Aorta (tissue), 5 donors: ENCODE results near the gene AREL1. TPM values are rescaled to one million over a fixed set of nuclear protein-coding genes. Genes with fewer than 3 reads are reported as not detected.
A peak's percentile ranks its signal among the peaks of the same experiment; 100 is the strongest.

ENCODE experiments used
- ATAC-seq: fragments of 200-7000 bp; cut with Tn5 transposase; one replicate; pipeline ENCODE4 v1.9.1; 2022; ENCODE audit warnings: moderate library complexity; ENCODE audit not compliant: low FRiP score
- DNase-seq, 2 donors: peaks; one replicate each; pipeline ENCODE4 v3.0.0-alpha.2; 2020
- H3K27ac ChIP-seq, 2 donors: one replicate each; pipeline ENCODE4 v1.5.1; 2013; ENCODE audit warnings: low read length in 2 of 2, mild to moderate bottlenecking in 2 of 2, moderate library complexity in 2 of 2, control low read depth in 1 of 2, inconsistent platforms in 1 of 2, low read depth in 1 of 2
- H3K27me3 ChIP-seq, 2 donors: one replicate each; pipeline ENCODE4 v1.6.1; 2013; ENCODE audit warnings: control low read depth in 1 of 2, low read length in 1 of 2, mild to moderate bottlenecking in 1 of 2, moderate library complexity in 1 of 2; ENCODE audit not compliant: insufficient read depth in 2 of 2, control insufficient read depth in 1 of 2
- H3K36me3 ChIP-seq, 2 donors: one replicate each; pipeline ENCODE4 v1.6.1; 2013; ENCODE audit warnings: control low read depth in 1 of 2, low read length in 1 of 2, mild to moderate bottlenecking in 1 of 2; ENCODE audit not compliant: insufficient read depth in 2 of 2, control insufficient read depth in 1 of 2
- H3K4me1 ChIP-seq, 2 donors: one replicate each; pipeline ENCODE4 v1.6.1; 2013; ENCODE audit warnings: low read length in 2 of 2, control low read depth in 1 of 2, mild to moderate bottlenecking in 1 of 2, moderate library complexity in 1 of 2; ENCODE audit not compliant: insufficient read depth in 2 of 2, control insufficient read depth in 1 of 2
- H3K4me3 ChIP-seq, 2 donors: one replicate each; pipeline ENCODE4 v1.5.1; 2013; ENCODE audit warnings: low read length in 2 of 2, control low read depth in 1 of 2, mild to moderate bottlenecking in 1 of 2
- H3K9me3 ChIP-seq: one replicate; pipeline ENCODE4 v1.6.1; 2013; ENCODE audit warnings: mild to moderate bottlenecking, low read length; ENCODE audit not compliant: control insufficient read depth
- WGBS, 2 donors: extraction: QIAGEN DNeasy Blood & Tissue Kit; methylation state at CpG; one replicate each; pipeline ENCODE4 v1.1.7; 2013; 5-methylcytosine and 5-hydroxymethylcytosine counted together
- intact Hi-C, 2 donors: fragments of 100-400 bp; cut with DNase I; formaldehyde crosslinking; loops; one replicate each; pipeline versions ENCODE4 v1.14.2 to v1.15.0; 2022
- polyA plus RNA-seq, 2 donors: library from polyadenylated mRNA; stranded (reverse); fragments of 200-250 nt; gene quantifications; one replicate each; pipeline ENCODE4 v1.2.3, GENCODE V29; 2013
- total RNA-seq, 2 donors: library from RNA; stranded (reverse); fragmentation: NEBNext Ultra II Directional; extraction: Animal tissue kit (Norgen Biotek cat#: 25700); gene quantifications; one replicate each; pipeline ENCODE4 v1.2.1, GENCODE V29; 2021
- donor health status: healthy with polysubstance abuse.
- donor health status: Bipolar disorder and iron deficiency.
- donor health status: DM: no; HTN: no; CAD: no.
- donor health status: DM: no; HTN: no; CAD: no.
- donor health status: DM: yes; HTN: yes; CAD: no.

Gene AREL1
- total and polyA plus RNA-seq, 4 donors: 3.9 to 35.7 (median 21.9) TPM

DNA sequence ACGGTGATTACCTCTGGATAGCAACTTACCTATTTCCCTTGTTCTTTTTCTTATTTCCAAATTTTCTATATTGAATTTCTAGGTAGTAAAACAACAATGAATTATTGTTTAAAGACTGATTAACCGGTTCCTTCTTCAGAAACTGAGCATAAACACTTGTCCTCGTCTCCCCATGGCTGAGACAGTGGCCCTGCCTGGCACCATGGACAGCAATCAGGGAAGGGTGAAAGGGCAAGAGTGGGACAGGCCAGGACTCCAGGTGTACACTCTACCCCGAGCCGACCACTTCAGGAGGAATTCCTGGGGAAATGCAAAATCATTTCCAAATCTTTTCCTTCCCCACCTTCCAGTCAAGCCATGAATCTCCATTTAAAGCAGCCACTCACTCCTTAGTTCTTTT is 52.0 kb downstream of the AREL1 start:
- H3K27ac ChIP-seq: peak overlapping the region; percentile 87 to 89
- H3K27me3 ChIP-seq: no peaks in the 10 kb centered on the region
- peaks cover 5 to 26% of the 10 kb centered on the region in 2 donors for H3K4me1 ChIP-seq
- H3K4me3 ChIP-seq: no peak overlapping the region
- H3K9me3 ChIP-seq: no peaks in the 10 kb centered on the region
- DNase-seq (peak in 1 of 2 donors; percentile 55), ATAC-seq (no peak)
- intact Hi-C loops: no loop called here
- peaks cover 0 to 3% of the 10 kb centered on the region in 2 donors for H3K36me3 ChIP-seq
- 76 to 79% methylated on average over 5 of the region's 5 CpGs for WGBS, 2 donors

DNA sequence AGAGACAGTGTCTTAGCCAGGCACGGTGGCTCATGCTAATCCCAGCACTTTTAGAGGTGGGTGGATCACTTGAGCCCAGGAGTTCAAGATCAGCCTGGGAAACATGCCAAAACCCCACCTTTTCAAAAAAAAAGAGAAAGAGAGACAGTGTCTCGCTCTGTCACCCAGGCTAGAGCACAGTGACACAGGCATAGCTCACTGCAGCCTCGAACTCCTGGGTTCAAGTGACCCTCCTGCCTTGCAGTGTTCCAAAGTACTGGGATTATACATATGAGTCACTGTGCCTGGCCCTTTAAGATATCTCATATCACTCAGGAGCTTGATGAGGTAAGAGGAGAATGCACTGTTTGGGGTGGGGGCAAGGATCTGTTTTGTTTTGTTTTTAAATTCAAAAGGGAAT is 52.7 kb downstream of the AREL1 start:
- Histone ChIP-seq H3K9me3 (no peaks in the 10 kb centered on the region), H3K27ac (peak overlapping the region; percentile 72 to 80), H3K4me3 (no peak overlapping the region), H3K36me3 (peaks cover 0 to 3% of the 10 kb centered on the region in 2 donors), H3K27me3 (no peaks in the 10 kb centered on the region), H3K4me1 (peaks cover 7 to 26% of the 10 kb centered on the region in 2 donors)
- ATAC-seq (no peak), DNase-seq (no peak)
- WGBS, 2 donors: 88 to 93% methylated on average over 3 of the region's 3 CpGs
- intact Hi-C loops: no loop called here

DNA sequence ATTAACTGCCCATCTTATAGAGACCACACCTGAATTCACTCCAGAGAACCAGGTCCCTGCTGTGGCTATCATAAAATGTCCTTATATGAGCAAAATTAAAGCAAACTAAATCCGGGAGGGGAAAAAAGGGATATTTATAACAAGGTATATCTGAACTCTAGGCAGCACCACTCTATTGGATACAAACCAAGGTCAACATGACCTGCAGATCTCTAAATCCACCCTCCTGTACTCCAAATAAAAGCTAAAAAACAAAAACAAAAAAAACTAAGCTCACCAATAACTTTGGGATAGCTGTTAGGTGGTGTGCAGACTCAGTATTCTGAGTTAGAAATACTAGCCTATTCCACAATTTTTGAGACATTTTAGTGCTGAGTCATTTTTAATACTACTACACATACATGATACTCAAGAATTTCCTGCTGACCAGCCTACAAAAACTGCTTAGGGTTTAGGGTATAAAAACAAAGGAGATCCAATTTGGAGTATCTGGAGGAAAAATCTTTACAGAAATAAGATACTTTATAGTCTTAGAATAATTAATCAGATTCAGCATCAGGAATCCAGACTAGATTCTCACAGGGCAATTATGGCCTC is 54.2 kb downstream of the AREL1 start:
- Histone ChIP-seq H3K36me3 (peaks cover 0 to 3% of the 10 kb centered on the region in 2 donors), H3K27ac (no peak overlapping the region), H3K4me1 (peaks cover 9 to 32% of the 10 kb centered on the region in 2 donors)

DNA sequence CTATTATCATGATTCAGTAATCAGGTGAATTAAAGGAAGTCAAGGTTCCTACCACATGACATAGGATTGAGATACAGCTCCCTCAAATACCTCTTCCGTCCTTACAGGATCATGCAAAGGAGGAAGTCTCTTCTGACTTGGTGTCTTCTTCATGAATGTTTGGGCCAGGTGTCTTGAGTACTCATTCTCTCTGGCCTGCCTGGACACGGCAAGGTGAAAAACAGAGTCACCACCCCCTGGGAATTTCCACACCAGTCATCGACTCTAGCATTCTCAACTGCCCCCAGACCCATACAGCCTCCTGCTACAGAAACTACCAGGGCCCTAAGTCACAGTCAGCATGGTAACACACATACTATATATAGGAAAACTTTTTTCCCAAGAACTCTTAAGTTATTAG is 55.9 kb downstream of the AREL1 start:
- DNase-seq (no peak), ATAC-seq (no peak)
- no peak overlapping the region for H3K27ac ChIP-seq
- no peaks in the 10 kb centered on the region for H3K9me3 ChIP-seq
- no peak overlapping the region for H3K4me3 ChIP-seq
- intact Hi-C loops: no loop called here
- 89 to 92% methylated on average over 3 of the region's 3 CpGs for WGBS, 2 donors
- H3K27me3 ChIP-seq: no peaks in the 10 kb centered on the region
- H3K36me3 ChIP-seq: no peaks in the 10 kb centered on the region
- H3K4me1 ChIP-seq: peaks cover 6 to 26% of the 10 kb centered on the region in 2 donors

More for the DNA sequence above, 54.2 kb downstream of the AREL1 start:
- DNase-seq: no peak
- H3K4me3 ChIP-seq: no peak overlapping the region
- ATAC-seq: no peak
- H3K27me3 ChIP-seq: no peaks in the 10 kb centered on the region
- intact Hi-C loops: no loop called here
- WGBS, 2 donors: 36 to 38% methylated on average over 1 of the region's 1 CpG
- H3K9me3 ChIP-seq: no peaks in the 10 kb centered on the region

DNA sequence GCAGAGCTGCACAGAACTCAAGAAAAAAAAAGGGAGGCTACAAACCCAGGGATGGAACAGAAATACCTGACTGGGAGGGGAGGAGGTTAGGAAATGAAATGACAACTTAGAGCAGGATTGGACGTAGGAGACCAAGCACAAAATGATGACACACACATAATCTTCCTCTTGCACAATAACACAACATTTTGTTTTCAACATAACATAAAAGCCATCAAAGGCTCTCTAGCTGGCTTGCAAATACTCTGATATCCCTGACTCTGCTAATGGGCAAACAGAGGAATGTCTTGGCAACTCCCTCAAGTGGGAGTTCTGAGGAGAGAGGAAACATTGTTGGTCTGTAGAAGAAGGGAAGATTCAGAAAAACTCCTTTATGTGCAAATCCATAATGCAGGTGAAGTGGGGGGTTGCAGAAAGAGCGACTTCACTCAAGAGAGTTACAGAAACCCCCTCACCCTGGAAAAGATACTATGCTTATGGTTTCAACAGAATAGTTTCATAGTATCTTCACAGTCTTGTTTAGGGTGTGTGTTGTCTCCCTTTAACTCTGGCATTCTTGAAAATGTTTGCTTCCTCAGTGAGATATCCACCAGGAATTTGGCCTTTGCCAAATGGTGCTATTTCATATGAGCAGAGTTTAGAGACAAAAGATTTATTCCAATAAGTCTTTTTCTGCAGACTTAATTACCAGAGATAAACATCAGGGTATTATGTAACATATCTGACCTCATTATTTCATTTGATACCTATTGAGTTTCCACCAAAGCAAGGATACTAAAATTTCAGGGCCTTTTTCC is 57.1 kb downstream of the AREL1 start:
- DNase-seq (no peak), ATAC-seq (no peak)
- Histone ChIP-seq H3K4me3 (no peak overlapping the region), H3K27ac (no peak overlapping the region), H3K9me3 (no peaks in the 10 kb centered on the region), H3K4me1 (peaks cover 5 to 15% of the 10 kb centered on the region in 2 donors), H3K27me3 (no peaks in the 10 kb centered on the region), H3K36me3 (no peaks in the 10 kb centered on the region)
- 52% methylated on average over 2 of the region's 2 CpGs for WGBS, 2 donors
- intact Hi-C loops: no loop called here

DNA sequence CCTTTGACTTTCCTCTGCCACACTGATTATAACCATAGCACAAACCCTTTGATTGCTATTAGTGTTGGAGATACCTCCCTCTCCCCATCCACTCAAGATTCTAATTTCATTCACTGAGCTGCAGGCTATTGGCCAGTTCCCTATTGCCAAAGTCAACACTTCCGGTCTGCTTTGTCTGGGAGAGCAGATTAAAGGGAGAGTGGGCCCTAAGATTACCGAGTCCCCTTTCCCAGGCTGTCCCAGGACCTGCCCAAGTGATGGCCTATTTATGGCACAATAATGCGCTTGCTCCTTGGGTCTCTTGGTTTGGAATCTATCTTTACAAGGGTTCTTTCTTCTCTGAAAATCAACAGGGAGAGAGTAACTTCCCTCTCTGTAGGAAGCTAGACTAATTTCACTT is 57.9 kb downstream of the AREL1 start:
- no peaks in the 10 kb centered on the region for H3K9me3 ChIP-seq
- DNase-seq: no peak
- intact Hi-C loops: loop anchor here in 1 of 2 donors (5.0 kb wide), 1 partner anchor 38 kb away; no protein-coding TSS in a partner anchor
- H3K36me3 ChIP-seq: no peaks in the 10 kb centered on the region
- H3K27me3 ChIP-seq: no peaks in the 10 kb centered on the region
- no peak overlapping the region for H3K27ac ChIP-seq
- 2 to 11% methylated on average over 3 of the region's 3 CpGs for WGBS, 2 donors
- no peak for ATAC-seq
- H3K4me1 ChIP-seq: peaks cover 5 to 9% of the 10 kb centered on the region in 2 donors
- H3K4me3 ChIP-seq: no peak overlapping the region

DNA sequence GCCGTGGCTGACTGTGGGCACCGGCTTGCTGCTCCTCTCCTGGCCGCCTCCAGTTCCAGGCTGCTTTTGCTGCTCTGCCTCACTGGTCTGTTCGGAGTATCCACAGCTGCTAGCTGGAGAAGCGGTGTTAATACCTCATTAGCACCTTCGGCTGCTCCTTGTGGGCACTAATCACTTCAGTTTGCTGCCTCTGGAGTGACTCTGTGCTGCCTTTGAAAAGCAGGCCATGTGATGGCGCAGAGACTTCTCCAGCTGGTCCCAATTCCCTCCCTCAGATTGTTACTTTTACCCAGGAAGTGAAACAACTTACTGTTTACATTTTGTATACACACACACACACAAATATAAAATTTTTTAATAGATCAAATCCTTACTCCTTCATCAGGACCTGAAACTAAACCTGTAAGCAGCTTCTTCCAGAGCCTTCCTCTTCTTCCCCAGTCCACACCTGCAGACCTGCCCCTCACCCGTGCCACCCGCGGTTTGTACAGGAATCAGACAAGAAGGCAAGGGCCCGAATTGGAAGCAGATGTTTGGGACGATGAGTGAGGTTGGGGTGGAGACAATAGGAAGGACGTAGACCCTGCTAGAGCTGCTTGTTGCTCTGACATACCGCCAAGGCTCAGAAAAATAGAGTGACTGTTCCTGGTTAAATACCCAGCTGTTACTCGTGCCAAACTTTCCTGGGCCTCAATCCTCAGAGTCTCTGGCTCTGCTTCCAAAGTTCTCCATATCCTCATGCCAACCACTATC is 59.3 kb downstream of the AREL1 start:
- Histone ChIP-seq H3K4me3 (no peak overlapping the region), H3K4me1 (peaks cover 5 to 10% of the 10 kb centered on the region in 2 donors), H3K9me3 (no peaks in the 10 kb centered on the region), H3K36me3 (no peaks in the 10 kb centered on the region), H3K27ac (peak overlapping the region in 1 of 2 donors; percentile 61), H3K27me3 (no peaks in the 10 kb centered on the region)
- intact Hi-C loops: loop anchor here in 1 of 2 donors (5.0 kb wide), 1 partner anchor 36 kb away; no protein-coding TSS in a partner anchor
- DNase-seq (no peak), ATAC-seq (no peak)
- 15 to 20% methylated on average over 15 of the region's 15 CpGs for WGBS, 2 donors

DNA sequence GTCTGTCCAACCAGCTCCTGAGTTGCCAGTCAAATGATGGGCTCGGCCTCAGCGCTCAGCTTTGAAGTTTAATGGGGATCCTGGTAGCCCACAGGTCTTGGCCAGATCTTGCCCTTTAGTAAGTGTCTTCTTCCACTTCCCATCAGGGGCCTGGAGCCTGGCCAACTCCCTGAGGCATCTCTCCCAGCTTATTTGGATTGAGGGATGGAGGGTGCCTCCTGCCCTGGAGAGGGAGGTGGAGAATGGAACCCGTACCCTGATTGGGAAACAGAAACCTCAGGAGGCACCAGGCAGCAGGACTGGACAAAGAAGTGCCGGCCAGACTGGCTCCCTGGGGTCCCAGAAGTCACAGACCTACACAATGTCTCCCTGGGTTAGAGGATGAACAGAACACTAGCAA is 60.3 kb downstream of the AREL1 start:
- H3K36me3 ChIP-seq: no peaks in the 10 kb centered on the region
- no peaks in the 10 kb centered on the region for H3K9me3 ChIP-seq
- intact Hi-C loops: loop anchor here in 1 of 2 donors (5.0 kb wide), 1 partner anchor 35 kb away; no protein-coding TSS in a partner anchor
- DNase-seq (no peak), ATAC-seq (no peak)
- no peak overlapping the region for H3K4me3 ChIP-seq
- no peaks in the 10 kb centered on the region for H3K27me3 ChIP-seq
- no peak overlapping the region for H3K27ac ChIP-seq
- peaks cover 5 to 14% of the 10 kb centered on the region in 2 donors for H3K4me1 ChIP-seq
- 64 to 71% methylated on average over 4 of the region's 4 CpGs for WGBS, 2 donors
